ENCODE results near the gene TRMT6. TPM values are rescaled to one million over a fixed set of nuclear protein-coding genes. Genes with fewer than 3 reads are reported as not detected.

TRMT6 gene
- total and polyA plus RNA-seq, 10 donors, result 8.5 to 15.2 (median 10.9) TPM

- TF ChIP-seq, protein P1, sequence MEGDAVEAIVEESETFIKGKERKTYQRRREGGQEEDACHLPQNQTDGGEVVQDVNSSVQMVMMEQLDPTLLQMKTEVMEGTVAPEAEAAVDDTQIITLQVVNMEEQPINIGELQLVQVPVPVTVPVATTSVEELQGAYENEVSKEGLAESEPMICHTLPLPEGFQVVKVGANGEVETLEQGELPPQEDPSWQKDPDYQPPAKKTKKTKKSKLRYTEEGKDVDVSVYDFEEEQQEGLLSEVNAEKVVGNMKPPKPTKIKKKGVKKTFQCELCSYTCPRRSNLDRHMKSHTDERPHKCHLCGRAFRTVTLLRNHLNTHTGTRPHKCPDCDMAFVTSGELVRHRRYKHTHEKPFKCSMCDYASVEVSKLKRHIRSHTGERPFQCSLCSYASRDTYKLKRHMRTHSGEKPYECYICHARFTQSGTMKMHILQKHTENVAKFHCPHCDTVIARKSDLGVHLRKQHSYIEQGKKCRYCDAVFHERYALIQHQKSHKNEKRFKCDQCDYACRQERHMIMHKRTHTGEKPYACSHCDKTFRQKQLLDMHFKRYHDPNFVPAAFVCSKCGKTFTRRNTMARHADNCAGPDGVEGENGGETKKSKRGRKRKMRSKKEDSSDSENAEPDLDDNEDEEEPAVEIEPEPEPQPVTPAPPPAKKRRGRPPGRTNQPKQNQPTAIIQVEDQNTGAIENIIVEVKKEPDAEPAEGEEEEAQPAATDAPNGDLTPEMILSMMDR (IDR thresholded peaks at IDR 0.05 in 8 of 11, conservative IDR thresholded peaks at IDR 0.05 in 3 of 11), result no peak
- no peak for TF ChIP-seq POLR2AphosphoS5 (IDR thresholded peaks at IDR 0.05)
- TF ChIP-seq POLR2A (IDR thresholded peaks at IDR 0.05), result no peak
- WGBS, 5 donors, result 75 to 89% (median 87%) methylated on average over 10 of the region's 10 CpGs
Measured at GRCh38 chr20:5890773-5891441, 59.4 kb downstream of the TRMT6 start.

GRCh38 chr20:5888041-5888440 is 62.3 kb downstream of the TRMT6 start:
- 9 to 27% (median 17%) methylated on average over 1 of the region's 1 CpG for WGBS, 5 donors
- no peaks in the 10 kb centered on the region for H3K27me3 ChIP-seq (replicated peaks in 1 of 7)
- DNase-seq, result no peak
- TF ChIP-seq, protein P1 (IDR thresholded peaks at IDR 0.05 in 8 of 11, conservative IDR thresholded peaks at IDR 0.05 in 3 of 11), result no peak
- TF ChIP-seq POLR2AphosphoS5 (IDR thresholded peaks at IDR 0.05) (no peak), POLR2A (IDR thresholded peaks at IDR 0.05) (no peak)
- no peak overlapping the region for H3K4me3 ChIP-seq
- H3K36me3 ChIP-seq, result no peaks in the 10 kb centered on the region
- no peaks in the 10 kb centered on the region for H3K9me3 ChIP-seq
- H3K4me1 ChIP-seq, result no peaks in the 10 kb centered on the region
- no peak overlapping the region for H3K27ac ChIP-seq
- intact Hi-C loops (cut with DNase I; ENCODE audit: low total_unique reads), result no loop called here

More at GRCh38 chr20:5890773-5891441, 59.4 kb downstream of the TRMT6 start:
- H3K9me3 ChIP-seq, result no peaks in the 10 kb centered on the region
- no peak overlapping the region for H3K4me3 ChIP-seq
- H3K27ac ChIP-seq, result no peak overlapping the region
- H3K4me1 ChIP-seq, result no peaks in the 10 kb centered on the region
- no peak for DNase-seq
- H3K27me3 ChIP-seq (replicated peaks in 1 of 7), result peaks cover 0 to 12% (median 0%) of the 10 kb centered on the region in 7 donors
- no peaks in the 10 kb centered on the region for H3K36me3 ChIP-seq
- intact Hi-C loops (cut with DNase I; ENCODE audit: low total_unique reads), result no loop called here

- intact Hi-C loops (cut with DNase I; ENCODE audit: low total_unique reads), result no loop called here
- no peaks in the 10 kb centered on the region for H3K27me3 ChIP-seq (replicated peaks in 1 of 7)
- H3K9me3 ChIP-seq, result no peaks in the 10 kb centered on the region
- DNase-seq, result no peak
- no peaks in the 10 kb centered on the region for H3K4me1 ChIP-seq
- no peak overlapping the region for H3K4me3 ChIP-seq
- 88 to 94% (median 90%) methylated on average over 5 of the region's 5 CpGs for WGBS, 5 donors
- H3K36me3 ChIP-seq, result no peaks in the 10 kb centered on the region
- TF ChIP-seq POLR2A (IDR thresholded peaks at IDR 0.05) (no peak), POLR2AphosphoS5 (IDR thresholded peaks at IDR 0.05) (no peak)
- TF ChIP-seq, protein P1 (IDR thresholded peaks at IDR 0.05 in 8 of 11, conservative IDR thresholded peaks at IDR 0.05 in 3 of 11), result no peak
- H3K27ac ChIP-seq, result no peak overlapping the region
Measured at GRCh38 chr20:5887386-5887785, 62.9 kb downstream of the TRMT6 start.

Small RNA genes within 50 kb of the gene (small RNA-seq; reads per million reads assigned to genes)
- 0 reads per million in 4 donors for gene RF00019
- gene RNU1-55P, result 0 reads per million in 4 donors

Other genes starting within 250 kb of the TRMT6 start
- 10 to 100 TPM in 6 of 7 donors, 1 to 10 TPM in 1; 8.1 to 18.2 (median 11.9) TPM for gene SHLD1, start 200.1 kb downstream of the TRMT6 start, total RNA-seq
- gene SHLD1, start 200.1 kb downstream of the TRMT6 start, polyA plus RNA-seq, result 10 to 100 TPM; 15.1 to 18.6 (median 17.1) TPM
- under 1 TPM in 2 of 7 donors, not detected in 5; 0.13 to 0.19 TPM for gene CHGB, start 39.0 kb downstream of the TRMT6 start, total RNA-seq
- under 1 TPM; 0.03 to 0.09 (median 0.07) TPM for gene CHGB, start 39.0 kb downstream of the TRMT6 start, polyA plus RNA-seq
- gene MCM8, start 119 bp upstream of the TRMT6 start, total RNA-seq, result 1 to 10 TPM; 5.4 to 7.9 (median 6.2) TPM
- 1 to 10 TPM; 1.7 to 3.1 (median 3.1) TPM for gene MCM8, start 119 bp upstream of the TRMT6 start, polyA plus RNA-seq
- gene CRLS1, start 55.6 kb upstream of the TRMT6 start, total RNA-seq, result 10 to 100 TPM; 15.6 to 30.5 (median 24.1) TPM
- 10 to 100 TPM; 40.6 to 43.1 (median 41.2) TPM for gene CRLS1, start 55.6 kb upstream of the TRMT6 start, polyA plus RNA-seq
- under 1 TPM in 2 of 7 donors, not detected in 5; 0.13 to 0.18 TPM for gene LRRN4, start 103.5 kb upstream of the TRMT6 start, total RNA-seq
- not detected for gene LRRN4, start 103.5 kb upstream of the TRMT6 start, polyA plus RNA-seq
- gene FERMT1, start 172.5 kb upstream of the TRMT6 start, total RNA-seq, result 1 to 10 TPM in 2 of 7 donors, under 1 TPM in 5; 0.26 to 1.3 (median 0.44) TPM
- gene FERMT1, start 172.5 kb upstream of the TRMT6 start, polyA plus RNA-seq, result under 1 TPM; 0.06 to 0.20 (median 0.08) TPM

Data from spleen (tissue), 11 donors.